Upper lobe of left lung (tissue), 6 donors: ENCODE results near the gene PTPRM. TPM values are rescaled to one million over a fixed set of nuclear protein-coding genes. Genes with fewer than 3 reads are reported as not detected.

ENCODE experiments used
- ATAC-seq, 2 donors: fragments of 200-7000 bp; cut with Tn5 transposase; one replicate each; pipeline ENCODE4 v1.9.1; 2022; ENCODE audit warnings: mild to moderate bottlenecking in 2 of 2, moderate library complexity in 2 of 2; ENCODE audit not compliant: low FRiP score in 2 of 2
- DNase-seq, 2 donors: peaks; one replicate each; pipeline ENCODE4 v3.0.0-alpha.2; 2019 to 2020
- H3K27ac ChIP-seq, 4 donors: fragments of 200-600 bp; sonication (generic); one replicate each; pipeline ENCODE4 v1.5.1; 2016 to 2019
- H3K27me3 ChIP-seq, 4 donors: fragments of 200-600 bp; sonication (generic); one replicate each; pipeline ENCODE4 v1.5.1; 2017 to 2019
- H3K36me3 ChIP-seq, 4 donors: fragments of 200-600 bp; sonication (generic); one replicate each; pipeline ENCODE4 v1.5.1; 2016 to 2019
- H3K4me1 ChIP-seq, 4 donors: fragments of 200-600 bp; sonication (generic); one replicate each; pipeline ENCODE4 v1.5.1; 2018 to 2019
- H3K4me3 ChIP-seq, 4 donors: fragments of 200-600 bp; sonication (generic); one replicate each; pipeline ENCODE4 v1.5.1; 2017 to 2019; ENCODE audit warnings: mild to moderate bottlenecking in 2 of 4, moderate library complexity in 1 of 4
- H3K9me3 ChIP-seq, 4 donors: fragments of 200-600 bp; sonication (generic); one replicate each; pipeline ENCODE4 v1.5.1; 2018 to 2019
- CTCF ChIP-seq, 6 experiments: fragments of 450-650 bp in 4 of 6; fragments of 200-600 bp in 2 of 6; sonication (generic) in 2 of 6; IDR thresholded peaks; one replicate each; pipeline ENCODE4 v1.5.1; 2016 to 2019; ENCODE audit warnings: antibody characterized with exemption in 6 of 6
- EP300 ChIP-seq, 4 donors: sonication (generic); formaldehyde crosslinking; IDR thresholded peaks; one replicate each; pipeline ENCODE4 v1.5.1; 2017; ENCODE audit warnings: antibody characterized with exemption in 4 of 4, control low read depth in 2 of 4
- POLR2A ChIP-seq, 4 donors: fragments of 450-650 bp; IDR thresholded peaks; one replicate each; pipeline ENCODE4 v1.5.1; 2016 to 2017; ENCODE audit warnings: antibody characterized with exemption in 4 of 4, mild to moderate bottlenecking in 2 of 4
- POLR2AphosphoS5 ChIP-seq, 2 donors: sonication (generic); formaldehyde crosslinking; IDR thresholded peaks; one replicate each; pipeline ENCODE4 v1.5.1; 2017; ENCODE audit warnings: antibody characterized with exemption in 2 of 2
- WGBS, 2 donors: methylation state at CpG; one replicate each; pipeline ENCODE4 v1.1.5; 2017 to 2018; 5-methylcytosine and 5-hydroxymethylcytosine counted together
- total RNA-seq, 6 donors: library from RNA; depleted of rRNA in 4 of 6; stranded (reverse); fragments of >200 nt in 4 of 6; gene quantifications; one replicate each; pipeline versions ENCODE4 v1.1.0 to v1.2.1, GENCODE V29; 2016 to 2021
- donor health status: DM: no; HTN: no; CAD: no; lungs with moderate emphysema.
- donor health status: DM: no; HTN: yes; CAD: no; lungs with severe emphysema.

The PTPRM gene
- total RNA-seq, 6 donors from 2014 or later: 82.0 to 201 (median 154) TPM

- Histone ChIP-seq H3K27ac (no peak overlapping the region), H3K36me3 (no peaks in the 10 kb centered on the region), H3K4me3 (no peak overlapping the region), H3K4me1 (no peaks in the 10 kb centered on the region), H3K9me3 (no peaks in the 10 kb centered on the region), H3K27me3 (no peaks in the 10 kb centered on the region)
- DNase-seq (no peak), ATAC-seq (no peak)
- TF ChIP-seq POLR2AphosphoS5 (IDR thresholded peaks at IDR 0.05): no peak
- WGBS, 2 donors: 85 to 89% methylated on average over 2 of the region's 2 CpGs
Observed at GRCh38 chr18:8186413-8186812, 619.3 kb downstream of the PTPRM start.

GRCh38 chr18:8188184-8188583 is 621.1 kb downstream of the PTPRM start:
- no peak for ATAC-seq

GRCh38 chr18:8190980-8191379 is 623.9 kb downstream of the PTPRM start:
- Histone ChIP-seq H3K4me1 (no peaks in the 10 kb centered on the region), H3K27ac (no peak overlapping the region), H3K36me3 (no peaks in the 10 kb centered on the region), H3K4me3 (no peak overlapping the region), H3K9me3 (no peaks in the 10 kb centered on the region), H3K27me3 (no peaks in the 10 kb centered on the region)
- DNase-seq: no peak
- no peak for ATAC-seq
- WGBS, 2 donors: 84 to 91% methylated on average over 3 of the region's 3 CpGs
- TF ChIP-seq POLR2AphosphoS5 (IDR thresholded peaks at IDR 0.05): no peak
- TF ChIP-seq EP300 (IDR thresholded peaks at IDR 0.05): no peak

More at GRCh38 chr18:8188184-8188583, 621.1 kb downstream of the PTPRM start:
- WGBS, 2 donors: 94 to 98% methylated on average over 7 of the region's 7 CpGs
- Histone ChIP-seq H3K9me3 (no peaks in the 10 kb centered on the region), H3K4me3 (no peak overlapping the region), H3K27me3 (no peaks in the 10 kb centered on the region), H3K36me3 (no peaks in the 10 kb centered on the region), H3K27ac (no peak overlapping the region), H3K4me1 (no peaks in the 10 kb centered on the region)
- no peak for DNase-seq
- TF ChIP-seq EP300 (IDR thresholded peaks at IDR 0.05) (no peak), POLR2AphosphoS5 (IDR thresholded peaks at IDR 0.05) (no peak), CTCF (IDR thresholded peaks at IDR 0.05) (no peak)

GRCh38 chr18:8194431-8194830 is 627.3 kb downstream of the PTPRM start:
- no peak for ATAC-seq
- H3K36me3 ChIP-seq: peaks cover 0 to 5% (median 0%) of the 10 kb centered on the region in 4 donors

GRCh38 chr18:8196238-8196637 is 629.1 kb downstream of the PTPRM start:
- no peaks in the 10 kb centered on the region for H3K9me3 ChIP-seq
- H3K27ac ChIP-seq: no peak overlapping the region
- H3K4me3 ChIP-seq: no peak overlapping the region
- no peak for TF ChIP-seq EP300 (IDR thresholded peaks at IDR 0.05)
- no peak for TF ChIP-seq POLR2A (IDR thresholded peaks at IDR 0.05)
- no peak for TF ChIP-seq CTCF (IDR thresholded peaks at IDR 0.05)
- TF ChIP-seq POLR2AphosphoS5 (IDR thresholded peaks at IDR 0.05): no peak
- no peaks in the 10 kb centered on the region for H3K27me3 ChIP-seq
- no peak for DNase-seq
- no peaks in the 10 kb centered on the region for H3K4me1 ChIP-seq
- WGBS, 2 donors: 77 to 78% methylated on average over 4 of the region's 4 CpGs
- H3K36me3 ChIP-seq: peaks cover 0 to 5% (median 0%) of the 10 kb centered on the region in 4 donors
- no peak for ATAC-seq

More at GRCh38 chr18:8194431-8194830, 627.3 kb downstream of the PTPRM start:
- H3K9me3 ChIP-seq: no peaks in the 10 kb centered on the region
- TF ChIP-seq CTCF (IDR thresholded peaks at IDR 0.05) (no peak), POLR2A (IDR thresholded peaks at IDR 0.05) (no peak), EP300 (IDR thresholded peaks at IDR 0.05) (no peak), POLR2AphosphoS5 (IDR thresholded peaks at IDR 0.05) (no peak)
- no peaks in the 10 kb centered on the region for H3K4me1 ChIP-seq
- H3K4me3 ChIP-seq: no peak overlapping the region
- no peak for DNase-seq
- 89 to 91% methylated on average over 6 of the region's 6 CpGs for WGBS, 2 donors
- no peak overlapping the region for H3K27ac ChIP-seq
- no peaks in the 10 kb centered on the region for H3K27me3 ChIP-seq

- no peak overlapping the region for H3K27ac ChIP-seq
- no peaks in the 10 kb centered on the region for H3K27me3 ChIP-seq
- H3K9me3 ChIP-seq: no peaks in the 10 kb centered on the region
- no peak for TF ChIP-seq CTCF (IDR thresholded peaks at IDR 0.05)
- TF ChIP-seq POLR2AphosphoS5 (IDR thresholded peaks at IDR 0.05): no peak
- no peak for TF ChIP-seq EP300 (IDR thresholded peaks at IDR 0.05)
- TF ChIP-seq POLR2A (IDR thresholded peaks at IDR 0.05): no peak
- no peak for ATAC-seq
- DNase-seq: no peak
- 96% methylated on average over 5 of the region's 5 CpGs for WGBS, 2 donors
- peaks cover 0 to 5% (median 0%) of the 10 kb centered on the region in 4 donors for H3K36me3 ChIP-seq
- no peak overlapping the region for H3K4me3 ChIP-seq
- no peaks in the 10 kb centered on the region for H3K4me1 ChIP-seq
Observed at GRCh38 chr18:8197499-8197898, 630.4 kb downstream of the PTPRM start.
